GM19099 (cell line): Measurements from ENCODE around the gene SIK3.

Experiments used
- POLR2A ChIP-seq: IDR thresholded peaks from 3 replicates; pipeline ENCODE4 v1.6.1; 2011; ENCODE audit warnings: low read depth; ENCODE audit not compliant: insufficient read length; ENCODE audit errors: extremely low read depth

The SIK3 gene

GRCh38 chr11:117107701-117108590 is 9.7 kb upstream of the SIK3 start:
- no peak for TF ChIP-seq POLR2A

GRCh38 chr11:117100556-117100955 is 2.3 kb upstream of the SIK3 start:
- TF ChIP-seq POLR2A, result no peak

GRCh38 chr11:117099696-117100095 is 1.5 kb upstream of the SIK3 start:
- TF ChIP-seq POLR2A, result no peak

GRCh38 chr11:117097389-117098268 is 599 bp downstream of the SIK3 start:
- TF ChIP-seq POLR2A, result no peak

GRCh38 chr11:117097014-117097388 is 1.2 kb downstream of the SIK3 start:
- no peak for TF ChIP-seq POLR2A

- no peak for TF ChIP-seq POLR2A
Observed at GRCh38 chr11:117096201-117096991, 1.8 kb downstream of the SIK3 start.

GRCh38 chr11:117095284-117096161 is 2.7 kb downstream of the SIK3 start:
- no peak for TF ChIP-seq POLR2A

- no peak for TF ChIP-seq POLR2A
Observed at GRCh38 chr11:117094776-117095175, 3.5 kb downstream of the SIK3 start.

- TF ChIP-seq POLR2A, result no peak
Observed at GRCh38 chr11:117092951-117093590, 5.2 kb downstream of the SIK3 start.

GRCh38 chr11:117091753-117092477 is 6.3 kb downstream of the SIK3 start:
- TF ChIP-seq POLR2A, result no peak

- TF ChIP-seq POLR2A, result no peak
Observed at GRCh38 chr11:117090111-117090706, 8.0 kb downstream of the SIK3 start.

- no peak for TF ChIP-seq POLR2A
Observed at GRCh38 chr11:117089685-117090084, 8.5 kb downstream of the SIK3 start.

- no peak for TF ChIP-seq POLR2A
Observed at GRCh38 chr11:117087446-117087845, 10.8 kb downstream of the SIK3 start.
